ENCODE measurements around the gene ANO4.

Gene ANO4

DNA sequence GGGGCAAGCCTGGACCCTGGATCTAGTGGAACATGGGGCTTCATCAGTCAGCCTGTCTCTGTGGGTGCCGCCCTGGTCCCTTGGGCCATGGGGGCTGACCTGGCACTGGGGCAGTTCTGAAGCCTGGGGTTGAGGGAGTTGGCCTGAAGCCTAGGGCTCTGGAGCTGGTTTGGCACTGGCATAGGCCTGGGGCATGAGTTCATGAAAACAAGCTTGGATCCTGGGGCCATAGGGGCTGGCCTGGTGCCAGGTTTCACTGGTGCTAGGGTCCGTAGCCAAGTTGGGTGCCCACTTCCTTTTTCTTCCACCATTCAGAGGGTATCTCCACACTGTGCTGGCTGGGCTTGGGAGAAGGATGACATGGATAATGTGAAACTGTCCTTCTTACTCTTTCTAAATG is 26.6 kb upstream of the ANO4 start:
- Histone ChIP-seq H3K27me3 (ENCODE audit: insufficient read depth, poor library complexity, severe bottlenecking) (no peaks in the 10 kb centered on the region), H3K4me3 (replicated peaks; ENCODE audit: insufficient read depth, low read length) (no peak overlapping the region), H3K27ac (replicated peaks) (no peak overlapping the region)
- TF ChIP-seq GABPA (IDR thresholded peaks at IDR 0.05; ENCODE audit: low read depth) (no peak), POLR2AphosphoS5 (IDR thresholded peaks at IDR 0.05; ENCODE audit: low read depth) (no peak), REST (IDR thresholded peaks at IDR 0.05; ENCODE audit: insufficient replicate concordance, low read depth) (no peak), SPI1 (IDR thresholded peaks at IDR 0.05; ENCODE audit: borderline replicate concordance, low read depth) (no peak)
- TF ChIP-seq, protein P1, sequence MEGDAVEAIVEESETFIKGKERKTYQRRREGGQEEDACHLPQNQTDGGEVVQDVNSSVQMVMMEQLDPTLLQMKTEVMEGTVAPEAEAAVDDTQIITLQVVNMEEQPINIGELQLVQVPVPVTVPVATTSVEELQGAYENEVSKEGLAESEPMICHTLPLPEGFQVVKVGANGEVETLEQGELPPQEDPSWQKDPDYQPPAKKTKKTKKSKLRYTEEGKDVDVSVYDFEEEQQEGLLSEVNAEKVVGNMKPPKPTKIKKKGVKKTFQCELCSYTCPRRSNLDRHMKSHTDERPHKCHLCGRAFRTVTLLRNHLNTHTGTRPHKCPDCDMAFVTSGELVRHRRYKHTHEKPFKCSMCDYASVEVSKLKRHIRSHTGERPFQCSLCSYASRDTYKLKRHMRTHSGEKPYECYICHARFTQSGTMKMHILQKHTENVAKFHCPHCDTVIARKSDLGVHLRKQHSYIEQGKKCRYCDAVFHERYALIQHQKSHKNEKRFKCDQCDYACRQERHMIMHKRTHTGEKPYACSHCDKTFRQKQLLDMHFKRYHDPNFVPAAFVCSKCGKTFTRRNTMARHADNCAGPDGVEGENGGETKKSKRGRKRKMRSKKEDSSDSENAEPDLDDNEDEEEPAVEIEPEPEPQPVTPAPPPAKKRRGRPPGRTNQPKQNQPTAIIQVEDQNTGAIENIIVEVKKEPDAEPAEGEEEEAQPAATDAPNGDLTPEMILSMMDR (IDR thresholded peaks at IDR 0.05; ENCODE audit: insufficient read depth, low read length) = no peak
- DNase-seq (ENCODE audit: low read depth in 1 of 2, low spot score in 1 of 2) = no peak

DNA sequence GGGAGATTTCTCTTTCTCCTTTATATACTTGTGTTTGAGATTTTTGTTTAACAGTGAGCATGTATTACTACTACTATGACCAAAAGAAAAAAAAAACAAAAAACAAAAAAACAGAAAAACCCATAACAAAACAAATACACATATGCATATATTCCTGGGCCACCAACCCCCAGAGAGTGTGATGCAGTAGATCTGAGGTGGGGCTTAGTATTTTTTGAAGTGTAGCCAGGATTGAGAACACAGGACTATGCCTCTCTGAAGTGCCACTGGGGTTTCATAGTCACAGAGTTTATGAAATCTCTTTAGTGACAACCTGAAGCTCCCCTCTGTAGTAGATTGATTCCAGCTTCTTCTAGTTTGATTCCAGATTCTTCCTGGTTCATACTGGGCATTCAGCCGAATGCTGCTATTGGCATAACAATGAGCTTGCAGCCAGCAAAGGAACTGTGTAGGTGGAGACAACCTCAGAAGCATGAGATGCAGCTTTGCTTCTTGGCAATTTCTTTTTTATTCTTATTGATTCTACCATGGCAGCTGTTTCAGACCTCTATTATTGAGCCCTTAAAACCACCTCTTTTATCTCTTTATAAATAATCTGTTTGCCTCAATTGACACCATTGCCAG is 15.5 kb upstream of the ANO4 start:
- TF ChIP-seq, protein P1 (IDR thresholded peaks at IDR 0.05; ENCODE audit: insufficient read depth, low read length) = no peak
- no peak for TF ChIP-seq GABPA (IDR thresholded peaks at IDR 0.05; ENCODE audit: low read depth)
- TF ChIP-seq REST (IDR thresholded peaks at IDR 0.05; ENCODE audit: insufficient replicate concordance, low read depth) = no peak
- no peak for TF ChIP-seq POLR2AphosphoS5 (IDR thresholded peaks at IDR 0.05; ENCODE audit: low read depth)
- no peak for TF ChIP-seq SPI1 (IDR thresholded peaks at IDR 0.05; ENCODE audit: borderline replicate concordance, low read depth)
- Histone ChIP-seq H3K4me3 (replicated peaks; ENCODE audit: insufficient read depth, low read length) (no peak overlapping the region), H3K27me3 (ENCODE audit: insufficient read depth, poor library complexity, severe bottlenecking) (no peaks in the 10 kb centered on the region), H3K27ac (replicated peaks) (no peak overlapping the region)
- DNase-seq (ENCODE audit: low read depth in 1 of 2, low spot score in 1 of 2) = no peak

- peaks cover 5% of the 10 kb centered on the region for H3K27me3 ChIP-seq (ENCODE audit: insufficient read depth, poor library complexity, severe bottlenecking)
- H3K27ac ChIP-seq (replicated peaks) = no peak overlapping the region
- TF ChIP-seq SPI1 (IDR thresholded peaks at IDR 0.05; ENCODE audit: borderline replicate concordance, low read depth) = no peak
- no peak for TF ChIP-seq POLR2AphosphoS5 (IDR thresholded peaks at IDR 0.05; ENCODE audit: low read depth)
- TF ChIP-seq GABPA (IDR thresholded peaks at IDR 0.05; ENCODE audit: low read depth) = no peak
- no peak for DNase-seq (ENCODE audit: low read depth in 1 of 2, low spot score in 1 of 2)
- no peak overlapping the region for H3K4me3 ChIP-seq (replicated peaks; ENCODE audit: insufficient read depth, low read length)
Observed at GRCh38 chr12:100789146-100789545, 5.4 kb upstream of the ANO4 start.

GRCh38 chr12:100789975-100790374 is 4.6 kb upstream of the ANO4 start:
- no peak overlapping the region for H3K4me3 ChIP-seq (replicated peaks; ENCODE audit: insufficient read depth, low read length)
- no peak for DNase-seq (ENCODE audit: low read depth in 1 of 2, low spot score in 1 of 2)
- H3K27ac ChIP-seq (replicated peaks) = no peak overlapping the region
- TF ChIP-seq, protein P1 (IDR thresholded peaks at IDR 0.05; ENCODE audit: insufficient read depth, low read length) = no peak
- no peak for TF ChIP-seq REST (IDR thresholded peaks at IDR 0.05; ENCODE audit: insufficient replicate concordance, low read depth)
- no peak for TF ChIP-seq GABPA (IDR thresholded peaks at IDR 0.05; ENCODE audit: low read depth)
- TF ChIP-seq POLR2AphosphoS5 (IDR thresholded peaks at IDR 0.05; ENCODE audit: low read depth) = no peak
- no peak for TF ChIP-seq SPI1 (IDR thresholded peaks at IDR 0.05; ENCODE audit: borderline replicate concordance, low read depth)
- H3K27me3 ChIP-seq (ENCODE audit: insufficient read depth, poor library complexity, severe bottlenecking) = peaks cover 9% of the 10 kb centered on the region

Data from HL-60 (cell line).